IPS DF 19.7 (cell line): ENCODE data around the gene CREG1.
A peak's percentile ranks its signal among the peaks of the same experiment; 100 is the strongest.
"Not testable (repeated sequence)": the region's sequence is repeated elsewhere in the genome, so short reads cannot be mapped to it uniquely, and the experiment has no call there.

ENCODE experiments used
- DNase-seq: peaks from one replicate; pipeline ENCODE4 v3.0.0-alpha.2; 2013; ENCODE audit warnings: low read depth, low spot score

CREG1 gene

DNA sequence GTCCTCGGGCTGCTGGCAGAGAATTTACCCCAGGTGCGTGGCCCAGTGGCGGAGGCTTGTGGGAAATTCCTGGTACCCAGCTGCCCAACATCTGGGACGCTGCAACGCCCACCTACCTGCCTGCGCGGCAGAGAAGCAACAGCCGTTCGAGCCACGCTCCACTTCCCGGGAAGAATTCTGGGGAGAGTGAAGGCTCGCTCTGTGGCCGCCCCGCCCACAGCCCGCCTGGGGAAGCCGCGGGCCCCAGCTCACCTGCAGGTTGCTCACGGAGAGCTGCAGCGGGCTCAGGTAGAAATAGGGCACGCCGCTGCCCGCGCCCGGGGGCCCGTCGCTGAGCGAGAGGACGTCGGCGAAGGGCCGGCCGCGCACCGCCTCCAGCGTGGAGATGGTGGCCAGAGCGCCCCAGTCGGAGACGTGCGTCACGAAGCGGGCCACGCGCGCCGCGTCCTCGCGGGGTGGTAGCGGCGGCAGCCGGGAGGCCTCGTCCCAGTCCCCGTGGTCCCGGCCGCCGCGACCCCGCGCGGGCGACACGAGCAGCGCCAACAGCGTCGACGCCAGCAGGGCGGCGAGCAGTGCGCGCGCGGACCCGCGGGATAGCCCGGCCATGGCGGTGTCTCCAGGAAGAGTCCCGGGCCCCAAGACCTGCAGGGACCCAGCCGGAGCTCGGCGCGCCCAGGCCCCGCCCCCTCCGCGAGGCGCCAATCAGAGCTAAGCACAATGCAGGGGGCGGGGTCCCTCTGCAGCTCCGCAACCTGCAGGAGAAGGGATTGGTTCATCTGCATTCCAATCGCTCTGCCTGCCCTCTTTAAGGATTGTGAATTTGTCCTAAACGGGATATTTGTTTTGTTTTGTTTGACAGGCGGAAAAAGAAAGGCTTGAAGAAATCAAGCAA is at the start of gene CREG1:
CREG1 (minus strand) TSS at position 627 of the 892 bp plus-strand sequence.
- DNase-seq: peak; percentile 80

GRCh38 chr1:167602840-167603239 is 49.3 kb upstream of the CREG1 start:
- no peak for DNase-seq

DNA sequence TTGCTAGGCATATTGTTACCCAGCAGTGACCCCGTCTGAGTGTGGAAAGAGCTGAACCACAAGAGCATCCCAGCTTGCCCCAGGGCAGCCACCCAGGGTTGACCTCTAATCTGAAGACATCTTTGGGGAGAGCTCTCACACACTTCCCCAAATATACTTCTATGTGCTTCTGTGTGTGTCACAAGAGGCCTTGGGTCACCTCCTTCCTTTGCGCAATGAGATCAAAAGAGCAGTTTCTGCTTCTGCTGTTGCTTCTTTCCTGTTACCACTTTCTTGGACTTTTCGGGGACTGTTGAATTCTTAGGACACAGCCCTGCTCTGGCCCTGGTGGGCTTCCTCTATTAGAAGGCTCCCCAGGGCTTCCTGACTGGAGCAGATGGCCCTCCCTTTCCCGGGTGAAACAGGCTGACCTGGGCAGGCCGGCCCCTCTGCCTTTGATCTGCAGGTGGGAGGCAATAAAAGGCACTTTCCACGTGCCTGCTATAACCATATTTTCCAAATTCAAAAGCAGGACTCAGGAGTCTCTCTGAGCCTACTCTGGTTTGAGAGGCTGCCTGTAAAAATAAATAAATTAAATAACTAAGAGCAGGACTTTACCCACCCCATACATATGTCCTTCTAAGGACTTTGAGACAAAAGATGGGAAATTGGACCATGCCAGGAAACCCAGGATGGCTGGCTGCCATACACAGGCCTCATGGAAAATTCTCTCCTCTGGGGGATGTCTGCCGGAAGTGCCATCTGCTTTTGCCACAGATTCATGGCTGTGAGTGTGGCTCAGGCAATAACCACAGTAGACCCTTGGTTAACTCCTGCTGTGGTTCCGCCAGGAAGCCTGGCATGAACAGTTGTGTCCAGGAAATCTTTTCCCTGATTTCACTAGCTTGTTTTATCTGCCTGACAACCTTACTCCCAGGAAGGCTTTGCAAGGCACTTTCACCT is 48.2 kb upstream of the CREG1 start:
- no peak for DNase-seq

- DNase-seq: no peak
Measured at GRCh38 chr1:167599957-167600581, 46.5 kb upstream of the CREG1 start.

DNA sequence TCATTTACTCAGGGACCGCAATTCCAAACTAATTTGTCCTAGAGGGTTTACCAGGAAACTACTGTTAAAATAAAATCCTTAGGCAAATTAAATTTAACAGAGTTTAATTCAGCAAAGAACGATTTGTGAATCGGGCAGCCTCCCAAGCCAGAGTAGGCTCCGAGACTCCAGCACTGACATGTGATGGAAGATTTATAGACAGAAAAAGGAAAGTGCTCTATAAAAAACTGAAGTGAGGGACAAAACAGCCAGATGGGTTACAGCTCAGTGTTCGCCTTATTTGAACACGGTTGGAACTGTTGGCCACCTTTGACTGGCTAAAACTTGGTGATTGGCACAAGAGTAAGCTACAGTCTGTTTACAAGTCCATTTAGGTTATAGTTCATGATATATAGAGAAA is 41.3 kb upstream of the CREG1 start:
- DNase-seq: no peak

GRCh38 chr1:167593860-167594259 is 40.3 kb upstream of the CREG1 start:
- DNase-seq: no peak

- DNase-seq: no peak
Measured at GRCh38 chr1:167592475-167592874, 38.9 kb upstream of the CREG1 start.

GRCh38 chr1:167588361-167588760 is 34.8 kb upstream of the CREG1 start:
- DNase-seq: no peak

DNA sequence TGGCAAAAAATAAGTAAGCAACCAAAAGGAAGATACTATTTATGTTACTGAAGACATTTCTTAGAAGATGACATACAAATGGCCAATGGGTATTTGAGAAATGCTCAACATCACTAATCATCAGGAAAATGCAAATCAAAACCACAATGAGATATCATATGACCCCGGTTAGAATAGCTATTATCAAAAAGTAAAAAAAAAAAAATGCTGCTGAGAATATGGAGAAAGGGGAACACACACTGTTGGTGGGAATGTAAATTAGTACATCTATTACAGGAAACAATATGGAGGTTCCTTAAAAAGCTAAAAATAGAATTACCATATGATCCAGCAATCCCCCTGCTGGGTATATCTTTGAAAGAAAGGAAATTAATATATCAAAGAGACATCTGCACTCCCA is 34.3 kb upstream of the CREG1 start:
- no peak for DNase-seq

DNA sequence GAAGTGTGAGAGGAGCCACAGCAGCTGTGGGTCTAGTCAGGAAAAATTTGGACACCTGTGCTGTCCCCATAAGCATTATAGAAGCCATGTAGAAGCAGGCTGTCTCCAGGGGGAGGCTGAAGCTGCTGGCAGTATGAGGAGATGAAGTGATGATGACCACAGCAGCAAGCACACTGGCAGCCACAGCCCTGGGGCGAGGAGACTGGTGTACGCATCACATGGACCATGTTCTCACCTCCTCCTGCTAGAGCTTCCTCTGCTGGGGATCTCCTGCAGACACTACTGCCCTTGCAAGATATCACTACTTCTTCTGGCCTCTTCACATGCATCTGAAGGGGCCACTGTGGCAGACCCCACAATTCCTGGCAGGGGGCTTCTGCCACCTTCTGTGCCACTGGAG is 33.8 kb upstream of the CREG1 start:
- DNase-seq: no peak

DNA sequence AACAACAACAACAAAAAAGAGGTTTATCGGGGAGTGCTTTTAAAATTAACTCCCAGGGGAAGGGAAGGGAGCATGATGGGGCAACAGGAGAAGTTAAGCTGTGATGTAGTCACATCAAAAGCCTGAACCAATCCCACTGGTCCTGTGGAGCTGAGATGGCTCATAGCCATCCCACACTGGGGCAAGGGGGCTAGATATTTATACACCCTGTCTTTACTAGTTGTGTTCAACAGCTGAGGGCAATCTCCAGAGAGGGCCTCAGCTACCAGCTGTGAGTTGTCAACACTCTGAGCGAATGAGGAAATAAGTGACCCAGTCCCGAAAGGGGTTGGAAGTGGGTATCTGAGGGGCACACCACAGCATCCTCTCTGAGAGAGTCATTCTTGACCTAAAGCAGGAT is 31.0 kb upstream of the CREG1 start:
- DNase-seq: no peak

- no peak for DNase-seq
Measured at GRCh38 chr1:167582722-167583121, 29.2 kb upstream of the CREG1 start.

GRCh38 chr1:167582064-167582463 is 28.5 kb upstream of the CREG1 start:
- no peak for DNase-seq

DNA sequence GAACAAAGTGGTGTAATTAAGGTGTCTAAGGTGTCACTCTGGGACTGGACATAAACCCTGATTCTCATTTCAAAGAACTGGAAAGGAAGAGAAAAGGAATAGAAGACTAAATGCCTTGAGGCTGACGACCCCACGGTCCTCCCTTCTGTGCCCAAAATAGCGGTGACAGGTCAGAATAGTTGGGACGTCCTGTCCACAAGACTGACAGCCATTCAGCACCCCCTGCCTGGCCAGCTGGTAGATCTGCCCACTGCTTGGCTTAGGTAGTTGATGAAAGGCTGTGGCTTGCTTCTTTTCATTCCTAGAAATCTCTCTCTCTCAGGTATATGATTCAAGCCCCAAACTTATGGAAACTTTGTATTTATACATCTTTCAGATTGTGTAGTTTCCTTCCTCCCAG is 26.4 kb upstream of the CREG1 start:
- no peak for DNase-seq

DNA sequence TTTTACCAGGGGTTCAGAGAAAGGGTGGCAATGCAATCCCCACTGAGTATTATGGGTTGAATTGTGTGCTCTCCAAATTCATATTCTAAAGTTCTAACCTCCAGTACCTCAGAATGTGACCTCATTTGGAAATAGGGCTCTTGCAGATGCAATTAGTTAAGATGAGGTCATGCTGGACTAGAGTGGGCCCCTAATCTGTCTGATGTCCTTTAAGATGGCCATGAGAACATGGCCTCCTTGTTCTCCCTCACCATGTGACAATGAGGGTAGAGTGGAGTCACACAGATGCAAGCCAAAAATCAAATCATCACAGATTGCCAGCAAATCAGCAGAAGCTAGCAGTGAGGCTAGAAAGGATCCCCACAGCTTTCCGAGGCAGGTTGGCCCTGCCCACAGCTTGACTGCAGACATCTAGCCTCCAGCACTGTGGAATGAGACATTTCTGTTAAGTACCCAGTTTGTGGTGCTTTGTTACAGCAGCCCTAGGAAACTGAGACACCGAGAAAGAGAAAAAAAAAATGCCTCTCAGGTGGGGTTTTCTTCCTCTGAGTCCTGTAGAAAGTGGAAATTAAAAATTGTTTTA is 25.5 kb upstream of the CREG1 start:
- no peak for DNase-seq

GRCh38 chr1:167575649-167576048 is 22.1 kb upstream of the CREG1 start:
- no peak for DNase-seq

GRCh38 chr1:167573035-167573434 is 19.5 kb upstream of the CREG1 start:
- no peak for DNase-seq

GRCh38 chr1:167570712-167571111 is 17.1 kb upstream of the CREG1 start:
- DNase-seq: not testable (repeated sequence)

GRCh38 chr1:167567663-167568062 is 14.1 kb upstream of the CREG1 start:
- no peak for DNase-seq

- no peak for DNase-seq
Measured at GRCh38 chr1:167566766-167567165, 13.2 kb upstream of the CREG1 start.

DNA sequence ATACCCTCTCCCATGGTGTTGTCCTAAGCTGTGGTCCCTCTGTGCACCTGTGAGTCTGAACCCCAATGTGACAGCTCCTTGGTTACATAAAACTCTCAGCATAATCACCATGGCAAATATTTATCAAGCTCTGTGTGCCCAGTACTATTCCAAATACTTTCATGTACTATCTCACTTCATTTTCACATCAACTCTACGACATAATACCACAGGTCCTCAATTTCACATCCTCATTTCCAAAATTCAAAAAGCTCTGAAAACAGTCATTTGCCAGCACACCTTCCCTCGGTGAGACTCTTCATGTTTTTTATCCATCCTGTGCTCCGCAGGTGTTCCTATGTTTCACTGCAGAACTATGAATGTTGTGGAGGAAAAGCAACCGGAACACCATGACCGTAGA is 12.4 kb upstream of the CREG1 start:
- no peak for DNase-seq
